ENCODE data around the gene HDAC4.

HDAC4 gene

DNA sequence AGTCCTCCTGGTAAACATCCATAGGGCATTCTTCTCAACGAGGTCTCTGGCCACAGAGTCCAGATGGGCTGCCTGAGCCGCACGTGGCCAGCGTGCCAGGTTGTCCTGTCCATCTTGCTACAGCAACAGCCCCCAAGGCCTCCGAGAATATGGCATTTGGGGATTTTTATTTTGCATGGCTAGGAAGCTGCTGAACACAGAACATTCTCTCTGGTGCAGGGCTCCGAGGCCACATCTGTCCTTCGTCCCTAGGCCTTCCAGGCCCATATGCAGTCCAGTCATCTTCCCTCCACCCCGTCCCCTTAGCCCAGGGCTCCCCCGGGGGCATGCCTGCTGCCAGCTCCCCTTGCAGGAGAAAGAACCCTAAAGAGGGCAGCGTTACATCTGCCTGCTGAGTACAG lies 2.3 kb downstream of the HDAC4 start:
- DNase-seq (ENCODE audit: low read depth in 4 of 4, low spot score in 1 of 4) = no peak

DNA sequence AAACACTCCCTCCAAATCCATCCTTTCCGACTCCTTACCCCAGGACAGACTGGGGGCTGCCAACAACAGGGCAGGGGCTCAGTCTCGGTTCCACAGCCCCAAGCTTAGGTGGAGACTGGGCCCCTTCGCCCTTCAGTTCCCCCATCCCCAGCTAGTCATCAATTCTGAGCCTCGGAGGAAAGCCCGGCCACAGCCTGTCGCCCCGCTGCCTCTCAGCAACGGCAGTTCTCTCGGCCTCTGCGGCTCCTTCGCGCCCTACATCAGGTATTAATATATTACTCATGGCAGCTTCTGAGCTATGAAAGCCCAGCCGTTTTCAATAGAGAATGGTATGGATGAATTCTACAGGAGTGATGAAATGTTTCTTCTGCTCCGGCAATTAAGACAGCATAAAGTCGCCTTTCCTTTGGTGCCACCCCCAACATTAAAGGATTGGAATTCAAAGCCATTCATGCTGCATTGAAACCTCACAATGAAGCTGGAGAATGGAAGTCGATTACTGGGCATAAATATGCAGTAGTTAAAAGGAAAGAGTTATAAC lies 2.8 kb downstream of the HDAC4 start:
- no peak for DNase-seq (ENCODE audit: low read depth in 4 of 4, low spot score in 1 of 4)

DNA sequence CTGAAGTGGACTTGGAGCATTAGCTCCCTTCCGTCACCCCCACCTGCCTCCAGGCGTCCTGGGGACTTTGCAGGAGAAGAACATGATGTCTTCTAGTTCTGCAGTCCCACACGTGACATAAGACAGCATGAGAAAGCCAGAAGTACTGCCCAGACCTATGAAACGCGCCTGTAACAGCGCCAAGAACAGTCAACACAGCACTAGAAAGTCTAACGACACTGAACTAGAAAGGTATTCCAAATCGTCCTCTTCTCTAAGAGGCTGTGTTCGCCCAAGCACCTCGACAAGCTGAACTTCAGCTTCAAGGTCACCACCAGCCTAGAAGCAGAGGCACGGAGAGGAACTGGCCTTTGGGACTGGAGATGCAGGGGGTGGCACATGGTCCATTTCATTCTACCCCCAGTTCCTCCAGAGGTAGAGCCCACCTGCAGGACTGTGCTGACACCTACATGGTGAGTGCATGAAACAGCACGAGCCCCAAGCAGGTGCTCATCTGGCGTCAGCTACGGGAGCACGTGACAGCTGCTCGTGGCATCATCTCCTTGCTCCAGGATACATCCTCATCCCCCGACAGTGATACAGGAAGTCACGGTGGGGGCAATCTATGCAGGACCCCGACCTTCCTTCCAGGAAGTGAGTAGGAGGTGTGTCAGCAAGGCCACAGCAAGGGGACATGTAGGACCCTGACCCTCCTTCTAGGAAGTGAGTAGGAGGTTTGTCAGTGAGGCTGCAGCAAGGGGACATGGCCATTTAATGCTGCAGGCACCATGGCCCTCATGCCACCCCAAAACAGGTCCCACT lies 3.7 kb downstream of the HDAC4 start:
- DNase-seq (ENCODE audit: low read depth in 4 of 4, low spot score in 1 of 4) = no peak

DNA sequence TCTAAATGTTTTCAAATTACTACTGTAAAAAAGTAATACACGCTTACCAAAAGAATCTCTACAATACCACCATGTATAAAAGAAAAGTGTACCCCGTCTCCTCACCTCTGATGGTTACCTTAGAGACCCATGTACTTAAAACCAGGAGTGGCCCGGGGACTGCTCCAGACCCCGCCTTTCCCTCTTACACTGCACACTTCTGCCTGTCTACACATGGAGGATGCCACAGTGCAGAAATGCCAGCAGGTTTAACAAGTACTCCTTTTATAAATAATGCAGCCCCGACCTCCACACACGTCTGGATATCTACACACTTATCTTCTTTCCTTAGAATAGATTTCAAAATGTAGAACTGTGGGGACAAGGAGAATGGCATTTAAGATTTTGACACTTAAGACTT lies 5.3 kb downstream of the HDAC4 start:
- DNase-seq (ENCODE audit: low read depth in 4 of 4, low spot score in 1 of 4) = no peak

DNA sequence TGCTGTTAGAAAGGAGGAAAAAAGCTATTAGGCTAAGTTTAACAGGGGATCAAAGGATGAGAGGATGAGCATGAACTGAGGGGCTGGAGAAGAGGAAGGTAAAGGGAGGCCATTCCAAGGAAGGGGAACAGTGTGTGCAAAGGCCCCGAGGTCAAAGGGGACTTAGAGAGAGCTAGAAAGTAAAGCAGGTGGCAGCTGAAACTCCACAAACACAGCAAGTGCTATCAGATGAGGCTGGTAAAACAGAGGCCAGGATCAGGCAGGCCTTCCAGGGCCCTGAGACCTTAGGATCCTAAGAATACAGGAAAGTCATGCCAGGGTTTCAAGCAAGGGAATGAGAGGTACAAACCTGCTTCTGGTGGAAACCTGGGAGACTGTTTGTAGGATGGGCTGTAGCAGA lies 5.8 kb downstream of the HDAC4 start:
- DNase-seq (ENCODE audit: low read depth in 4 of 4, low spot score in 1 of 4) = no peak

DNA sequence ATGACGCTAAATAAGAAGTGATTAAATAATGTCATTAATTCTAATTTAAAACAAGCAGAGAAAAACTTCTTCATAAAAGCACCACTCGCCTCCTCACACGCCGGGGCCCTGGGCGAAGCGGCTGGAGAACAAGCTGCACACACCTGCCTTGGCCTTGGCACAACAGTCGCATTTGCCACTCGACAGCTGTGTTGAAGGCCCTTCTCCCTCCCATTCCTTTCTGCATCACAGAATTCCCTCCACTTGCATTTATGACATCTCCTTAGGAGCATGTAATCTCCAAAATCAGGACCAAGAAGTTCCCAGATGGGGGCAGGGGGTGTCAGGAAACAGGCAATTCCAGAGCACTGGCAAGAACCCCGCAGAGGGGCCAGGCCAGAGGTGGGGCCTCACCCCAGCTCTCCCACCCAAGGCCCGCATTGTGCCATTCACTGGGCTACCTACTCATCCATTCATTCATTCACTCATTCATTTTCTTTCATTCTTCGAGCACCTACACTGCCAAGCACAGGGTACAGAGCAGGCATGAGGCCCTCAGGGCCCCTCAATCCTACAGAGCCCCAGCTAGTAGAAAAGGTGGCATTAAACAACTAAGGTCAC lies 6.4 kb downstream of the HDAC4 start:
- DNase-seq (ENCODE audit: low read depth in 4 of 4, low spot score in 1 of 4) = no peak

DNA sequence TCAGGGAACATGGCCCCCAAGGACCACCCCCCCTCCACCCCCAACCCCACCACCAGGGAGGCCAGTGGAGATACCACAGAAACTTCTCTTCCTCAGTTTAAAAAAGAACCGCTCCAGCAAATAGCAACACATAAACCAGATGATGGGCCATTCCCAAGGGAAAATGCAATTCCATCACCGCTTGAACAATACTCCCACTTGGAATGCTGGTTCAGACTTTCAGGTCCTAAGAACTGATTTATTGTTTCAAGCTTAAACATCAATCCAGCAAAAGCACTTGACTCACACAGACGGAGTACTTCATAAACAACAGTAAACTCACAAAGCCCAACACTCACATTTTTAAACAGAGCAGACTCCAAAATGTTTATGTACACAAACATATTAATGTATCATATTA lies 6.9 kb downstream of the HDAC4 start:
- no peak for DNase-seq (ENCODE audit: low read depth in 4 of 4, low spot score in 1 of 4)

DNA sequence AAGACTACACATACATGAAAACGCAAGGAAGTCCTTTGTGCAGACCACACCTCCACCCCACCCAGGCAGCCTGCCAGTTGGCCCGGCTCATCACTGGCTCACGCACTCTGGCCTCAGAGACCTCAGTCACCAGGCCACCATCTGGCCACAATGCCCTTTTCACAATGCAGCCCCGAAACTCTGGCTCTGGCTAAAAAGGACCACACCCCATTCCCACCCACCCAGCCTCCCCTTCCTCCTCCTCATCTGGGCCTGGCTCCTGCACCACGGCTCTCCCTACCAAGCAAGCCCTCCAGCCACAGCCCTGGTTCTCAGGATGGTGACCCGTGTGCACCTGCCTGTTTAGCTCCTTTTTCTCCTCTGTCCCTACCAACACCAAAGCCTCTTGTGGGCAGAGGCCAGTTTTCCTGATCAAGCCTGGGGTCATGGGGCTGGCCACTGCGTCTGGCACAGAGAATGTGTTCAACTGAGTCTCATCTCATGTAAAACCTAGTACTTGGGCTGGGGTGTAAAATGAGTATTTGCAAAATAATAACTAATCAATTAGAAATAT lies 7.4 kb downstream of the HDAC4 start:
- no peak for DNase-seq (ENCODE audit: low read depth in 4 of 4, low spot score in 1 of 4)

DNA sequence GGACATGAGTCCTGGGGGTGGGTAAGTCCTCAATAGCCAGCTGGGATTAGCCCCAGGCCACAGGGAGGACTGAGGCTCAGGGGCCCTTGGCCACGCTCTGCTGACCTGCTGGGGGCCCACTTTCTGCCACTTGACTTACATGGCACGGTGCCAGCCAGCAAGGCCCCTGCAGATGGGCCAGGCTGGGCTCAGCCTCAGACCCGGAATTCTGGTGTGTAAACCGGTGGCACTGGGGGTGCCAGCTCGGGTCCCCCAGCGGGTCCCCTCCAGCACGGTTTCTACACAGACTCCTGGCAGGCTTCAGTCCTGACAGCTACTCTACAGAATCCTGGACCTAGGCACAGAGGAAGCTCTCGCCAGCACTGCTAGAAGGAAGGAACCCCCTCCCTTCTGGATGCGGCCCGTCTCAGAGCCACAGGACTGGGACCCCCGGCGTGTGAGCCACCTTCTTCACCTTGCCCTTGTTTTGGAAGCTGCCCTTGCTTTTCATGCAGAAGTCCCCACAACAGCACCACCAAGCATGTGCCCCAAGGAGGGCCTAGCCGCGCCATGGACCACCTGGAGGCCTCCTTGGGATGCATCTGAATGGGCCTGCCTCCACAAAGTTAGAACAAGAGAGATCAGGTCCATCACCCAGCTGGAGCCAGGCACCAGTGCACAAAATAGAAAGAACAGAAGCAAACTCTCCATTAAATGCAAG lies 8.0 kb downstream of the HDAC4 start:
- no peak for DNase-seq (ENCODE audit: low read depth in 4 of 4, low spot score in 1 of 4)

DNA sequence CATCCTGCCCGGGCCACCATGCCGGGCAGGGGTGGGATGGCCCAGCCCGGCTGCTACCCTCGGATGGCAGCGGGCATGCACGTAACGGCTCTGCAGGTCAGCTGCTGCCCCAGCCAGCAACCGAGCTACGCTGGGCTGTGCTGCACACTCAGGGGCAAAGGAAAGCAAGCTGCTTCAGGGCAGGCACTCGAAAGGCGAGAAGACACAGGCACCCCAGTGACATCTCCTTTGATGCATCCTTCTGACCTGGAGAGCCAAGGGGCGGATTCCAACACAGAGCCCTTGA lies 8.8 kb downstream of the HDAC4 start:
- DNase-seq (ENCODE audit: low read depth in 4 of 4, low spot score in 1 of 4) = no peak

DNA sequence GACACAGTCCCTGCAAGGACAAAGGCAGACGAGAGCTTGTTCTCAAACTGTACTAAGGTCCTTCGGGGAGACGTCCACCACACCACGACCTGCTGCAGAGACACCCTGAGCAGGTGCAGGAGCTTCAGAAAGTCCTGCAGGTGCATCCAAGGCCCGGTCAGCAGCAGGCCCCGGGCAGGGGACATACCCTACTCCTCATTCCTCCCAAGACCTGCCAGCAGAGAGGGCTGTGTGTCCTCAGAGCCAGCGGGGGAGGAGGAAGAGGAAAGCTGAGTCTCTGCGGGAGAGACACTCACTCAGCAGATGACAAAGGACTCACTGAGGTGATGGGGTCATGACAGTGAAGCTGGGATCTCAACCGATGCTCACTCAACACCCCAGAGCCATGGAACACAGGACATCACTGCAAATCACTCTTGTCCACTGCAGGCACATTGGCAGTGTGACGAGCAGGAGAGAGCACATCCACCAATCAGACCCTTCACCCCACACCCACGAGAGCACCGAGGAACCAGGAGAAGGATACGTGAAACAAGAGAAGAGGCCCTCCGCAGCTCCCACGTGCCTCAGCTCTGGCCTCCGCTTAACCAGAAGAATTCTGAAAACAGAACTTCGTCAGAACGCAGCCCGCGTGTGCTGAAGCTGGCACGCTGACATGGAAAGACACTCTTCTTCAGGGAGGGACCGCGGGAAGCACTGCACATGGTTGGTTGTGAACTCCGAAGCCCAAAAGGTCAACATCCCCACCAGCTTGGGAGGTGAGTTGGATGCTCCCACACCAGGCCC lies 9.3 kb downstream of the HDAC4 start:
- DNase-seq (ENCODE audit: low read depth in 4 of 4, low spot score in 1 of 4) = no peak

DNA sequence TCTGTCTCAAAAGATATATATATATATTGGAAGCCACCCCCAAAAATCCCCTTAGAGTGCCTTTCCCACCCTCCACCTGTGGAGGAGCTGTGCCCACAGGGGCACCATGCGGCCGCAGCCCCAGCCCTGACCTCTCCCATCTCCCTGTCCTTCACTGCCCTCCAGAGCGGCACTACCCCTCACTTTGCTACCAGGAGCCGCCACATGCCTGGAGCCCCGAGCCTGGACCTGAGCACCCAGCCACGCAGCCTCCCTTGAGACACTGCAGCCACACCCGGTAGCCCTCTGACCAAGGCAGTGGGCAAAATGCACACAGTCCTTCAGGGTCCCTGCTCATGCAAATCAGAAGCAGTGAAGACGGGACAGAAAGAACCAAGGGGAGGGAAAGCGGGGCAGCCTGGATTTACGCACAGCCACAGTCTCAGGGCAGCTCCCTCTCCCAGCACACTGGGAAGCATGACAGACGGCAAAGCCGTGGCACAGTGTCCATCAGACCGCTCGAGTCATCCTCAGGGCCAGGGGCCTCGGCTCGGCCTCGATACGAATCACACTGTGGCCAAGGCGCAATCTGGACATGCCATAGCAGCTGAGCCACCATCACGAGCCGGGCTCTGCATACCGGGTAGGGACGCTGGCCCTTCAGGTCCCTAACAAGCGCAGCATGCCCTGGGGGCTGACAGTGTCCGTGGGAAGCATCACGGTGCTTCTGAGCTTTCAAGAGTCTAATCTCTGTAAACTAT lies 10.1 kb downstream of the HDAC4 start:
- no peak for DNase-seq (ENCODE audit: low read depth in 4 of 4, low spot score in 1 of 4)

DNA sequence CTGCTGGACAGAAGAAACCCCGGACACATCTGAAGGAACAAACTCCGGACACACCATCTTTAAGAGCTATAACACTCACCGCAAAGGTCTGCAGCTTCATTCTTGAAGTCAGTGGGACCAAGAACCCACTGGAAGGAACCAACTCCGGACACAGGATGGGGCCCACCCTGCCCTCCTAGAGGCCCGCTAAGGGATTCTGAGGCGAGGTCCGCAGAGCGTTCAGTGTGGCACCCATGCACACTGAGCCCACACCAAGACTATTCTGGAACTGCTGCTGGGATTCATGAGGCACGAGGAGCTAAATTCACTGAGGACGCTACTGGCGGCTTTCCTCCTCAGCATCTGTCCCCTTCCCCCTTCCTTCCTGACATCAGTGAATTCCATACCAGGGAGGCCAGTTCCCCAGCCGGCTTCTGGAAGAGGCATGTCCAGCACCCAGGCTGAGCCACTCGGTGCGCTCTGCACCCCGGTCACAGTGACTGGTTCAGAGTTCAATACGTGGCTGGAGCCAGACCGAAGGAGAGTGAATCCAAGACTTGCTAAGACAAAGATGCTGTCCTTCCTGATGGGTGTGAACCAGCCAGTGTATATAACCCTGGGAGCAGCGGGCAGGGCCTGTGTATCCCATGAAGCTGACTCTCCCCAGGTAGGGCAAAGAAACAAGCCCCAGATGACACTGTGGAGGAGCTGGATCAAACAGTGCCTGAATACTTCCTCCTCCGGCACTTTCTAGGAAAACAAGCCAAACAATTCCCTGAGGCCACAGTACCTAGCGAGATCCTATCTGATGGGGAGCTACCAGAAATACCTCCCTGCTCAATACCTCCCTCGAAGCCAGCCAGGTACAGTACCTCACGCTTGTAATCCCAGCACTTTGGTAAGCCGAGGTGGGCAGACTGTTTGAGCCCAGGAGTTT lies 11.1 kb downstream of the HDAC4 start:
- no peak for DNase-seq (ENCODE audit: low read depth in 4 of 4, low spot score in 1 of 4)

DNA sequence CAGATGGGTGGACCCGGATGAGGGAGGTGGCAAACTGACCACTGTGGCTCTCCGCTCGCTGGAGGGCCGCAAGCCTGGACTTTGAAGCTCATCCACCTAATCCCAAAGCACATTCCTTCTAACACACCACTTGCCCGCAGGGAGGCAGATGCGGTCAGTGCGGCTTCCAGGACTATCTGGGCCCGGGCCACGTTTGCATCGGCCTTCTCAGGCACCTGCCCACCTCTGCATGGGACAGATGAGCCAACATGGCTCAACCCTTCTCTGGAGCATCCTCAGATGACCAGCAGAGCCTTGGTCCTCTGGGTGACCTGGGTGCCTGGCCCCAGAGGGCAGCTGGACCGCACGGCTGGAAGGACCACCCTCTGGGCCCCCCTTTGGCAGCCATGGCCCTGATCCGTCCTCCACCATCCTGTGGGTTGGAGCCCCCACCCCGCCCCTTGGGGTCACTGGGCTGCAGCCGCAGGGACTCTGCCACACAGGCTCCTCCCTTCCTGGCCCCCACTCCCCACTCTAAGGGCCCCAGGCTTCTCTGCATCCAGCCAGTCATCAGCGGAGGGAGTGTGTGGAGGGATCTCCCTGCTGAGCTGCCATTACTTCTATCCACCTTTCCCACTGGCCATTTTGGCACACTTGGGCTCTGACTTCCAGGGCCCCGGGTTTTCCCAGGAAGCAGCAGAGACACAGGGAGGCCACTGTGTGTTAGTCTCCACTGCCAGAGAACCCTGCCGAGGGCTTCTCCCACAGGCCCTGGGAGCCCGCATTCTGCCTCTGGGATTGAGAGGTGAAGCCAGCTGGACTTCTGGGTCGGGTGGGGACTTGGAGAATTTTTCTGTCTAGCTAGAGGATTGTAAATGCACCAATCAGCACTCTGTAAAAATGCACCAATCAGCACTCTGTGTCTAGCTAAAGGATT lies 12.3 kb downstream of the HDAC4 start:
- DNase-seq (ENCODE audit: low read depth in 4 of 4, low spot score in 1 of 4) = no peak

DNA sequence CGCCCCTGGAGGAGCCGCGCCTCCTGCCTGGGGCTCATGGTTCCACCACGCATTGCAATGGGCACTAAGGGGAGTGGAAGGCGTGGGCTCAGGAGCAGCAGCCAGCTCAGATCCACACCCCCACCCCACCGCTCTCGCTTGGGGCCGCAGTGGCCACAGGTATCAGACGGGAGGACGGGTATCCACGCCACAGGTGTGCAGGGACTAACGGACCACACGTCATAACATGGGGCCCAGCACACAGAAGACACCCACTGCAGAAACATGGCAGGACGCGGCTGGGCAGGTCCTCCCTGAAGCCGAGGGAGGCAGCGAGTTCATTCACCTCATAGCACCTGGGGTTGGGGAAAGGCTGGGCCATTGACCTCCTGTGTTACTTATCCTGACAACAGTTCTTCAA lies 13.0 kb downstream of the HDAC4 start:
- no peak for DNase-seq (ENCODE audit: low read depth in 4 of 4, low spot score in 1 of 4)

DNA sequence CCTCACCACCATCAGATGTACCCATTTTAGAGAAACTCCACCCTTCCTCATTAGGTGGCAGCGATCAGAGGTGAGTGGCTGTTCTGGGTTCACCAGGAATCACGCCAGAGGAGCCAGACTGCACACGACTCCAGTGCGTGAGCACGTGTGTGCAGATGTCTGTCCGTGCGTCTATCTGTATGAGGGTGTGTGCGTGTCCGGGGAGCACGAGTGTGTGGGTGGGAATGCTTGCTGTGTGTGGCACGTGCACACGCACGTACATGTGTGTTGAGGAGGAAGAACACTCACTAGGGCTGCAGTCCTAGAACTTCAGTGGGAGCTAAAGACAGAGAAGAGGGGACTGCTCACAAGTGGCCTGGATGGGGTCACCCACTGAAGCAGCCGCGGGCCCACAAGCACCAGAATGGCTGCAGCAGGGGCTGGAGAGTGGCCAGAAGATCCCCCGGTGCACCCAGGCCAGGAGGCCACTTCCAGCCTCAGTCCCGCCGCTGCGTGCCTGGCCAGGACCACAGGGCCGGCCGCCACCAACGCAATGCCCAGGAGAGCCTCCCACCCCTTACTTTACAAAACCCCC lies 13.9 kb downstream of the HDAC4 start:
- no peak for DNase-seq (ENCODE audit: low read depth in 4 of 4, low spot score in 1 of 4)

DNA sequence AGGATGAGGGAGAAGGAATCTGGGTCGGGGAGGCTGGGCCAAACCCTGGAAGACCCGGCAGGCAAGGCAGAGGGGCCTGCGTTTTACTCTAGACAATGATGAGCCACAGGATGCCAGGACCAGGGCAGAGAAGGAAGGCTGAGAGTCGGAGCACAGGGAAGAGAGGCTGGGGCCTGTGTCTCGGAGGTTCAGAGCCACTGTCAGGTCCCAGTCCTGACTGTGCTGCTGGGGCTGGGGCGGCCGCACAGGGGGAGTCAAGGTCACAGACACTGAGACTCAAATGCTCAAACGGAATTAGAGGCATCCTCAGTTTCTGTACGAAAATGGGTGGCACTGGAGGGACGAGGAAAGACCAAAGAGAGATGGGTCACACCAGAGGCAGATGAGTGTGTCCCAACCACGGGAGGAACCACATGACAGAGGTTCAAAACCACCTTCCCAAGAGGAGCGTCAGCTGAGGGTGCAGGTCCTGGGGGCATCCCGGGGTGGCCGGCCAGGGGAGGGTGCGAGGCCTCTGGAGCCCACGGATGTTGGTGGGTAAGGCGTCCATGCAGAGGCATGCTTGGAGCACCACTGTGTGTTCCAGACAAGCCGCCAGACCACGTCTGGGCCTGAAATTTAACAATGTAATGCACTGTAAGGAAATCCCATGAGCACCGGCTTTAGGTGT lies 14.7 kb downstream of the HDAC4 start:
- no peak for DNase-seq (ENCODE audit: low read depth in 4 of 4, low spot score in 1 of 4)

All from stimulated activated CD4-positive, alpha-beta T cell treated with anti-CD3 and anti-CD28 coated beads, Interleukin-1b, Interleukin-23, amount 100 ng/mL, for 24 hours (primary cell).